Eye (tissue), 1 donor: ENCODE measurements around the gene JPH4.

ENCODE experiments used
- DNase-seq: peaks from one replicate; pipeline ENCODE4 v3.0.0-alpha.2; 2015

The JPH4 gene

DNA sequence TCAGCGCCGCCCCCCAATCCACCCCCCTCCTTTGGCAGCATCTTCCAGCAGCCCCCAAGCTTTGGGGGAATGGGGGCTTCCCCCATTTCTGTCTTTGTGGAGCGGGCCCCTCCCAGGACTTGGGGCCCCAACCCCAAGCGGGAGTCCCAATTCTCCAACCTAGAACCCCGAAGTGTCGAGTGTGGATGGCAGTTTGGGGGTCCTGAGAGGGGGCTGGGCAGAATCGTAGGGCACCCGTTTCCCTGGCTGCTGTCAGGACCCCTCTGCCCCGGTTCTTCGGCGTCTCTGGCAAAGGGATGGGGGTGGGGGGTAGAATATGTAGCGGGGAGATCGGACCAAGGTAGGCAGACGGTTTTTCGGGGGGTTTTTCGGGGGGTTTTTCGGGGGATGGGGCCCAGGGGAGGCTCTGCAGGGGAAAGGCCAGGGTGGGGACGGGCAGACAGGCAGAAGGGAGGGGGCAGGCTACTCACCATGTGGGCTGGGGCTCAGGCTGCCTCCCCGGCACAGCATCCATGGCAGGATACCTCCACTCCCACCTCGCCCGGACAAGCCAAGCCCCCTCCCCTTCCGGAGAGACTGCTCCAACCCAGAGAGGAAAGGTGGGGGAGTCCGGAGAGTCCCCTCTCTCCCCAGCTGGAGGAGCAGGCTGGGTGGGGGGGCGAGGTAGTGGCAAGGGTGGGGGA is 739 bp downstream of the JPH4 start:
- DNase-seq: peak; percentile 45

GRCh38 chr14:23577004-23577681 is 1.4 kb downstream of the JPH4 start:
- peak; percentile 74 for DNase-seq

DNA sequence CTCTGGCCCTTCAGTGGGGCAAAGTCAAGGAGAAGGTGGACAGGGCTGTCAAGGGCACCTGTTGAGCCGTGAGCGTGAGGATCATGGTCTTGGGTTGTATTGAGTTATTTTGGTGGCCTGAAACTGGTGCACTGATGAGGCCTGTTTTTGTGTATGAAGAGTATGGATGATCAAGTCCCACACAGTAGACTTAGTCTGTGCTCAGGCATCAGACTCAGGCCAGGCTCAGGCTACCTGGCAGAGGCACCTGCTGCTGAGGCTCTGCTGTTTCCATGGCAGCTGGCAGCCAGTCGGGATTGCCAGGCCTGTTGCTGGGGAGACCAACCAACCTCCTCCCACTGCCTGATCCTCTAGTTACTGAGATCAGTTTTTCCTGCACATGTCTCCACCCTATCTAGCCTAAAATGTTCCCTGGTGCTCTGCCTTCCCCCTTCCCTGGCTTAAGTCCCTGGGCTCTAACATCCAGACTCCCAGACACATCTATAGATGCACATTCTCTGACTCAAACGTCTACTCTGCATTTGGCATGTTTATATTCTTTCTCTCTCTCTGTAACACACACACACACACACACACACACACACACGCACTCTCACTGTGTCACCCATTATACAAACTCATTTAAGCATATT is 5.1 kb downstream of the JPH4 start:
- no peak for DNase-seq

- no peak for DNase-seq
Observed at GRCh38 chr14:23572836-23573235, 5.8 kb downstream of the JPH4 start.

- no peak for DNase-seq
Observed at GRCh38 chr14:23572524-23572828, 6.1 kb downstream of the JPH4 start.

DNA sequence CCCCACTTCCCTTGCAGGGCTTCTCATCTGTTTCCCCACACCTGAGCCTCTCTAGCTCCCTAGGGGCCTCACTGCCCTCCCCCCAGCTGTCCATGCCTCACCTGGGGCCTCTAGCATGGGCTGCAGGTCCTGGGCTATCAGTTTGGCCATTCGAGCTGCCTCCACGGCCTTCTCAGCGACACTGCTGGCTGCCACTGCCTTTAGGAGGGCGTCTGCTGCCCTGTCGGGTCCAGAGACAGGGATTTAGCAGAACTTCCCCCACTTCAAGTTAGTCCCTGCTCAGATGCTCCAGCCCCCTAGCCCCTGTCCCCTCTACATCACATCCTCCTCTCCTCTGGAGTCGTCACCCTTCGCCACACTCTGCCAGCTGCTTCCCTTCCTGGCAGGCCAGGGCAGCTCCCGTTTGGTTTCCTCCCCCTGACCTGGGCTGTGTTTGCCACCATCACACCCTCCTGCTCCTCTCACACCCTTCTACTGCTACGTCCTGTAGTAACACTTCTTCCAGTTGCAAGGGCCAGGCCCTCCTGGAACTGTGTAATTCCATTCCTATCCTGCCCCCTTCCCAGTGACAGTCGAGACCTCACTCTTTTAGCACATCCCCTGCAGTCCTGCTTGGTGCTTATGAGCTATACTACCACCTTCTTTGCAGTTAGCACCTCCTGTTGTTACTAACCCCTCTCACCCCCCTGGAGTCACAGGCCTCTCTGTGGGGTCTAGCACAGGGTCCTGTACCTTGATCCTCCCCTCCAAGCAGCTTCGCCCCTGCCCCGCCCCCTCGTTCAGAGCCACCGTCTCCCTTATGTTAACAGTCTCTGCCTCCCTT is 6.7 kb downstream of the JPH4 start:
- DNase-seq: no peak

DNA sequence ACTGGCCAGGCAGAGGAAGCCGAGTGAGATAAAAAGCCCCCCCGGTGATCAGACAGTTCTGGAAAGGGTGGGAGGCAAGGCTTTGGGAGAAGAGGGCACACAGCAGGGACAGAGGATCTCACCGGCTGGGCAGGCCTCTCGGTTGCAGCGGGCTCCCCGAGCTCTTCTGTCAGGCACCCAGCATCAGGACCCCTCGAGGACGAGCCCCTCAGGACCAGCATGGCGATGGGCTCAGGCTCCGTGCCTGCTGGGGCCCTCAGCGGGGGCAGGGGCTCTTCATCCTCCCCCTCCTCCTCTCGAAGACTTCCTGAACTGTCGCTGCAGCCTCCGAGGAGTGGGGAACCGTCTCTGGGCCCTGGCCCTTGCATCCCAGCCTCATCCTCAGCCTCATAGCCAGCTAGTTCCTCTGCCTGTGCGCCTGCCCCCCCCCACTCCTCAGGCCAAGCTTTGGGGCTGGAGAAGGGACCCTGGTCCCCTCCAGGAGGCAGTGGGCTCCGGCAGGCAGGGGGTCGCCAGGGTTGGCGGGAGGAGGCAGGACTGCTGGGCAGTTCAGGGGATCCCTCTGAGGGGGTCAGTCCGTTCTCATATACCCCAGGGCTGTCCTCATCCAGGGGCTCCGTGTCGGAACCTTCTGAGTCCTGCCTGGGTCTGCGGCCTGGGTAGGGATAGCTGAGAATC is 7.6 kb downstream of the JPH4 start:
- DNase-seq: no peak

GRCh38 chr14:23569443-23570151 is 9.0 kb downstream of the JPH4 start:
- no peak for DNase-seq

- peak; percentile 63 for DNase-seq
Observed at GRCh38 chr14:23568600-23569331, 9.8 kb downstream of the JPH4 start.

DNA sequence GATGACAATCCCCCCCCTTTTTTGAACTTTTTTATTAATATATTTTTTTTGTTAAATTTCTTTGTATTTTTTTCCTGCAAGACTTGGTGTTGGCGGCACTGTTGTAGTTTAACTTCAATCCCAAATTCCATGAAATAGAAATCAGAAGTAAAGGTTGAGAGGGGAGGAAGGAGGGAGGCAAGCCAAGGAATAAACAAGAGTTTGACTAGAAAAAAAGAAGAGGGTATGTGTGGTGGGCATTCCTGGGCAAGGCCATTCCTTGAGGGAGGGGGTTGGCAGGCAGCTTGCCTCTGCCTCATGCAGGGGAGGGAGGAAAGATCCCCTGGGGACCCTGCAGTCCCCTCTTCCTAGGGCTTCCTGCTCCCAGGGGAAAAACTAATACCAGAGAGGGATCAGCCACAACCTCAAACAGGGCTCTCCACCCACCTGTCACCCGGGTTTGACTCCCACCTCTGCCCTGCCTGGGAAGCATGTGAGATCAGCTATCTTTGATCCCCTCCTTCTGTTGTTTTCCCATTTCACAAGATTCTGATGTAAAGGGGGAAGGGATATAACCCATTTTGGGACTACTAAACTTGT is 10.5 kb downstream of the JPH4 start:
- DNase-seq: no peak

- DNase-seq: peak; percentile 90
Observed at GRCh38 chr14:23567186-23568020, 11.2 kb downstream of the JPH4 start, which contains the start of gene AP1G2. Gene AP1G2 (minus strand): TSS chr14:23567791. CDS start chr14:23567314, 477 bp downstream.

GRCh38 chr14:23566778-23567185 is 11.8 kb downstream of the JPH4 start:
- peak; percentile 43 for DNase-seq

GRCh38 chr14:23566112-23566777 is 12.3 kb downstream of the JPH4 start:
- DNase-seq: no peak

DNA sequence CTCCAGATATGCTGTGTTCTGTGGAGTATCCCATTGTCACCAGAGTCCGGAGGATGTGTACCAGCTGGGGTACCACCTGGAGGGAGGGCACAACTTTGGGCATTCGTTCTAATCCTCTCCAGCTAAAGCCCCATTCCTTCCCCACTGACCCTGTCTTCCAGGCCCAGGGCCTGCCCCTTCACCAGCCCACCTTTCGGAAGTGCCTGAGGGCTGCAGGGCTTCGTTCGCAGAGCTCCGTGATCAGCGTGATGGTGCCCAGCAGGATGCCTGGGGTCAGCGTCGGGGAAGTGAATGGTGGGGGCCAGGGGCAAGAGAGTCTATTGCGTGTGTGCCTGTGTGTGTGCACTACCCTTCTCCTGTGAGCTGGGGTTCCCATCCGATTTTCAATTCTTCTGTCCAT is 13.0 kb downstream of the JPH4 start:
- no peak for DNase-seq

- DNase-seq: no peak
Observed at GRCh38 chr14:23564876-23565275, 13.7 kb downstream of the JPH4 start.

DNA sequence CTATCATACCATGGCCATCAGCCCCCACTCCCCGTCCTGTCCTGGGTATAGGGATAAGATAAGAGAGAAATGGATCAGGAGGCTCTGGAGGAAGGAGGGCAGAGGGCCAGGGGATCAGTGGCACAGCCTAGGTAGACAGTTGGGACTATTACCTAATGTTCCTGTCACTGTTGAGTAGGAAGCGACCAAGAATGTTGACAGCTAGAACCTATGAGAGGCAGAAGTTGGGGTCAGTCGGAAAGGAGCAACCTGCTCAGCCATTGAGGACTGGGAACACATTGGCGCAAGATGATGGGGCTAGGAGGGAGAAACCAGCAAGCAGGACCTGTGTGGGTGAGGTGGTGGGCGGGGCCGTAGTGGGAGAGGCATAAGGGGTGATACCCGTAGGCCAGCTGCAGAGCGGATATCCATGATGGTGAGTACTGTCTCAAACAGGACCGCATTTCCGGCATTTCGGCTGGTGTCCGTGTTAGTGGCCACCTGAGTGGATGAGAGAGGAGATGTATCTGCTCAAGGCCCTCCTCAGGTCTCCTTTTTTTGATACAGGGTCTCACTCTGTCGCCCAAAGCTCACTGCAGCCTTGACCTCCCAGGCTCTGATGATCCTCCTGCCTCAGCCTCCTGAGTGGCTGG is 14.3 kb downstream of the JPH4 start:
- no peak for DNase-seq

GRCh38 chr14:23563473-23564180 is 15.0 kb downstream of the JPH4 start:
- DNase-seq: no peak

DNA sequence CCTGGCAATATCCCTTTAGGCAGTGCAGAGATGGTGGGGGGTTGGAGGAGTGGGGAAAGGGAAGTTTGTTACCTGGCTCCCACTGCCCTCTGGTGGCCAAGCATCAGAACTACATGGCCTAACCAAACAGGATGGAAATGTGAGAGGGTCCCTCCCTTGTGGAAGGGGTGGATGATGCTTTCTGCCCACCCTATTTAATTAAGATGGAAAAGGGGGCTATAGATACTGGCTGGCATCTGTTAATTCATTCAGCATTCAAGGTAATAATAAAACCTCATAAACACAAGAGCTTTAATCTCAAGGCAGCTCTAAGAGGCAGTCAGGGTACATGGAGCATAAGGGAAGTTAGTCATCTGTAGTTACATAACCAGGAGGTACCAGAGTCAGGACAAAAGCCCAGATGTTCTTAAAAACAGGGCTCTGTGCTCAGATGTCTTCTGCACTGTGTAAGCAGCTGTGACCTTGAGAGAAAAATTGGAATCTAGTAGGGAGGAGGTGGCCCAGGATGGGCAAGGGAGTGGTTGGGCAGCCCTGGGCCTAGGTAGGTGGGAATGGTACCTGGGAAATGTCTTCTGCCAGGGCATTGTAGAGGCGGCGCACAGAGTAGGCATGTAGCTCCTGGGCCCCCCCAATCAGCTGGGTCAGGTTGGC is 15.6 kb downstream of the JPH4 start:
- DNase-seq: peak; percentile 89
